ENCODE results near the gene MAST4.

DNA sequence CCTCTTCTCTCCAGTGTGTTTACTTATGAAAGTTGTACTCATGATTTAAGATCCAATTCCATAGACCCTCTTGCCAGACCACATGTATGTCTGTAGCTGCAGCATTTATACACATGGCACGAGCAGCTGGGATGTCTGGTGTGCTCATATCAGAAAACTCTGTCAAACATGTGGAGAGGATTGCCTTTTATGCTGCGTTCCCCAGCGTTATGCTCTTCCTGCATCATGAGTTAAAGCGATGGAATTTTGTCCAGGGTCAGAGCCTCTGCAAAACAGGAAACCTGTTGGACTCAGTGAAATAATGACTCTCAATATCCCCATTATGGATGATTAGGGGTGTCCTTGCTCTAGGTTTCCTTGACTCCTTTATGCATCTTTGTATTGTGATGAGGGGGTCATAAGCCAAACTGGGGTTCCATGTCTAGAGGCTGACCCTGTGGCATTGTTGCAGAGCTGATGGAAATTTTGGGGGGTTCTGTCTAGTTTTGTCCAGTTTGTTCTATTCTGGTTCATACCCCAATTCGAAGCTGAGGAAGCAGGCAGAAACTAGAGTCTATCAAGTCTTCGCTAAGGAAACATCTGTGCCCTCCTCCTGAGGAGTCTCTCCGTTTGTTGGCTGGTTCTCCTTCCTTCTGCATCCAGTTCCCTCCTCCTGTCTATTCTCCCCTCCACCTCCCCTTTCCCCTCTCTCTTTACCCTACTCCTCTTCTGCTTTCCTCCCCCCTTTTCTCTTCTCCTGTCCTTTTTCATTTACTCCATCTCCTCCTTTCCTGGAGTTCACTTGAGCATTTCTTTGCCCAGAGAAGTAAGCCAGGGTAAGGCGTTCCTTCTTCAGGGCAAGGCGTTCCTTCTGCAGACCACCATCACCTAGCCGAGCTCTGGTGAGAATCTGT lies 252.8 kb downstream of the MAST4 start:
- no peak for TF ChIP-seq ZNF263 (CRISPR knock-in tag; IDR thresholded peaks at IDR 0.05)
- TF ChIP-seq, protein P1, sequence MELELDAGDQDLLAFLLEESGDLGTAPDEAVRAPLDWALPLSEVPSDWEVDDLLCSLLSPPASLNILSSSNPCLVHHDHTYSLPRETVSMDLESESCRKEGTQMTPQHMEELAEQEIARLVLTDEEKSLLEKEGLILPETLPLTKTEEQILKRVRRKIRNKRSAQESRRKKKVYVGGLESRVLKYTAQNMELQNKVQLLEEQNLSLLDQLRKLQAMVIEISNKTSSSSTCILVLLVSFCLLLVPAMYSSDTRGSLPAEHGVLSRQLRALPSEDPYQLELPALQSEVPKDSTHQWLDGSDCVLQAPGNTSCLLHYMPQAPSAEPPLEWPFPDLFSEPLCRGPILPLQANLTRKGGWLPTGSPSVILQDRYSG (CRISPR knock-in tag; IDR thresholded peaks at IDR 0.05), result no peak
- no peak for TF ChIP-seq BRCA1 (CRISPR knock-in tag; IDR thresholded peaks at IDR 0.05)
- no peak for TF ChIP-seq EZH2 (conservative IDR thresholded peaks at IDR 0.05; ENCODE audit: low read depth, low read length)
- TF ChIP-seq SIN3B (IDR thresholded peaks at IDR 0.05; ENCODE audit: low read length), result no peak
- TF ChIP-seq BHLHE40 (IDR thresholded peaks at IDR 0.05; ENCODE audit: low read length), result no peak
- TF ChIP-seq SOX6 (IDR thresholded peaks at IDR 0.05), result no peak
- TF ChIP-seq SOX6 (CRISPR knock-in tag; IDR thresholded peaks at IDR 0.05), result no peak
- no peak for TF ChIP-seq CTCF (CRISPR knock-in tag; IDR thresholded peaks at IDR 0.05)
- no peak for TF ChIP-seq RFX5 (IDR thresholded peaks at IDR 0.05; ENCODE audit: low read depth, low read length)
- no peak for TF ChIP-seq POLR2A (IDR thresholded peaks at IDR 0.05; ENCODE audit: insufficient read depth in 1 of 2, low read depth in 2 of 2, low read length in 2 of 2)
- TF ChIP-seq, protein P2, sequence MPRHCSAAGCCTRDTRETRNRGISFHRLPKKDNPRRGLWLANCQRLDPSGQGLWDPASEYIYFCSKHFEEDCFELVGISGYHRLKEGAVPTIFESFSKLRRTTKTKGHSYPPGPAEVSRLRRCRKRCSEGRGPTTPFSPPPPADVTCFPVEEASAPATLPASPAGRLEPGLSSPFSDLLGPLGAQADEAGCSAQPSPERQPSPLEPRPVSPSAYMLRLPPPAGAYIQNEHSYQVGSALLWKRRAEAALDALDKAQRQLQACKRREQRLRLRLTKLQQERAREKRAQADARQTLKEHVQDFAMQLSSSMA (CRISPR knock-in tag; IDR thresholded peaks at IDR 0.05), result no peak

All from HepG2 (cell line).